Lower lobe of right lung (tissue), 2 donors: ENCODE measurements around the gene KHSRP. TPM values are rescaled to one million over a fixed set of nuclear protein-coding genes. Genes with fewer than 3 reads are reported as not detected.

Experiments
- ATAC-seq, 2 donors: fragments of 200-7000 bp; cut with Tn5 transposase; one replicate each; pipeline ENCODE4 v1.9.1; 2020 to 2022; ENCODE audit warnings: mild to moderate bottlenecking in 2 of 2, moderate library complexity in 2 of 2
- DNase-seq: peaks from one replicate; pipeline ENCODE4 v3.0.0-alpha.2; 2020
- H3K27ac ChIP-seq: fragments of 200-600 bp; one replicate; pipeline ENCODE4 v1.8.0; 2022
- H3K27me3 ChIP-seq: fragments of 200-600 bp; one replicate; pipeline ENCODE4 v1.8.0; 2022; ENCODE audit warnings: low read depth
- H3K36me3 ChIP-seq: fragments of 200-600 bp; one replicate; pipeline ENCODE4 v1.8.0; 2022; ENCODE audit warnings: mild to moderate bottlenecking
- H3K4me1 ChIP-seq: fragments of 200-600 bp; one replicate; pipeline ENCODE4 v1.8.0; 2022
- H3K4me3 ChIP-seq: fragments of 200-600 bp; one replicate; pipeline ENCODE4 v1.8.0; 2022; ENCODE audit warnings: mild to moderate bottlenecking
- H3K9me3 ChIP-seq: fragments of 200-600 bp; one replicate; pipeline ENCODE4 v1.8.0; 2022
- CTCF ChIP-seq: fragments of 200-600 bp; IDR thresholded peaks from one replicate; pipeline ENCODE4 v1.8.0; 2022; ENCODE audit warnings: antibody characterized with exemption, mild to moderate bottlenecking
- intact Hi-C: fragments of 100-400 bp; cut with DNase I; formaldehyde crosslinking; loops from one replicate; pipeline ENCODE4 v1.11.0; 2022
- total RNA-seq: library from RNA; stranded (reverse); fragmentation: NEBNext Ultra II Directional; extraction: Animal tissue kit (Norgen Biotek cat#: 25700); gene quantifications from one replicate; pipeline ENCODE4 v1.2.1, GENCODE V29; 2021
- donor health status: DM: no; HTN: yes; CAD: no; lungs with severe emphysema.

KHSRP gene
- total RNA-seq, 1 donor from 2014 or later, result 173 TPM

- DNase-seq (no peak), ATAC-seq (no peak)
- no peak overlapping the region for H3K4me3 ChIP-seq
- H3K9me3 ChIP-seq, result no peaks in the 10 kb centered on the region
- no peaks in the 10 kb centered on the region for H3K4me1 ChIP-seq
- H3K27ac ChIP-seq, result no peak overlapping the region
- intact Hi-C loops, result no loop called here
- peaks cover 70% of the 10 kb centered on the region for H3K36me3 ChIP-seq
- no peaks in the 10 kb centered on the region for H3K27me3 ChIP-seq
- no peak for TF ChIP-seq CTCF
Observed at GRCh38 chr19:6414793-6415590, 9.6 kb downstream of the KHSRP start.

GRCh38 chr19:6413721-6414643, 10.6 kb downstream of the KHSRP start:
- DNase-seq (no peak), ATAC-seq (no peak)
- peaks cover 60% of the 10 kb centered on the region for H3K36me3 ChIP-seq
- no peak overlapping the region for H3K27ac ChIP-seq
- TF ChIP-seq CTCF, result no peak
- no peak overlapping the region for H3K4me3 ChIP-seq
- H3K4me1 ChIP-seq, result no peaks in the 10 kb centered on the region
- intact Hi-C loops, result no loop called here
- H3K27me3 ChIP-seq, result no peaks in the 10 kb centered on the region
- H3K9me3 ChIP-seq, result no peaks in the 10 kb centered on the region

GRCh38 chr19:6413291-6413690, 11.3 kb downstream of the KHSRP start:
- DNase-seq (no peak), ATAC-seq (no peak)
- intact Hi-C loops, result no loop called here
- Histone ChIP-seq H3K27me3 (no peaks in the 10 kb centered on the region), H3K27ac (no peak overlapping the region), H3K36me3 (peaks cover 53% of the 10 kb centered on the region), H3K9me3 (no peaks in the 10 kb centered on the region), H3K4me3 (no peak overlapping the region), H3K4me1 (no peaks in the 10 kb centered on the region)
- no peak for TF ChIP-seq CTCF

- peaks cover 46% of the 10 kb centered on the region for H3K36me3 ChIP-seq
- H3K27ac ChIP-seq, result peak overlapping the region; percentile 56
- no peaks in the 10 kb centered on the region for H3K9me3 ChIP-seq
- peak; percentile 55 for TF ChIP-seq CTCF
- H3K4me3 ChIP-seq, result no peak overlapping the region
- ATAC-seq, result peak; percentile 68 to 72
- H3K4me1 ChIP-seq, result no peaks in the 10 kb centered on the region
- intact Hi-C loops, result no loop called here
- DNase-seq, result no peak
- H3K27me3 ChIP-seq, result no peaks in the 10 kb centered on the region
Observed at GRCh38 chr19:6412447-6413091, 12.0 kb downstream of the KHSRP start.

- no peak for TF ChIP-seq CTCF
- DNase-seq (no peak), ATAC-seq (peak; percentile 26 to 41)
- Histone ChIP-seq H3K4me3 (no peak overlapping the region), H3K9me3 (no peaks in the 10 kb centered on the region), H3K4me1 (no peaks in the 10 kb centered on the region), H3K27ac (peak overlapping the region; percentile 56), H3K27me3 (no peaks in the 10 kb centered on the region), H3K36me3 (peaks cover 40% of the 10 kb centered on the region)
- intact Hi-C loops, result no loop called here
Observed at GRCh38 chr19:6412061-6412446, 12.6 kb downstream of the KHSRP start.
